Raji (cell line): ENCODE results near the gene IL16.

Source experiments
- POLR2A ChIP-seq: IDR thresholded peaks from 2 replicates; pipeline ENCODE4 v1.6.1; 2011; ENCODE audit warnings: low read depth, low read length, control low read depth; ENCODE audit not compliant: insufficient read depth

Gene IL16

GRCh38 chr15:81271761-81272644 lies 75.3 kb downstream of the IL16 start:
- no peak for TF ChIP-seq POLR2A

- no peak for TF ChIP-seq POLR2A
These were observed 76.5 kb downstream of the IL16 start for GRCh38 chr15:81273200-81273599.

- no peak for TF ChIP-seq POLR2A
These were observed 77.2 kb downstream of the IL16 start for GRCh38 chr15:81273855-81274254.

GRCh38 chr15:81274255-81274654 lies 77.6 kb downstream of the IL16 start:
- TF ChIP-seq POLR2A, result no peak

- no peak for TF ChIP-seq POLR2A
These were observed 78.4 kb downstream of the IL16 start for GRCh38 chr15:81274931-81275707.

- no peak for TF ChIP-seq POLR2A
These were observed 79.2 kb downstream of the IL16 start for GRCh38 chr15:81275711-81276392.

GRCh38 chr15:81276967-81277366 lies 80.3 kb downstream of the IL16 start:
- TF ChIP-seq POLR2A, result no peak

- no peak for TF ChIP-seq POLR2A
These were observed 81.2 kb downstream of the IL16 start for GRCh38 chr15:81277851-81278250.

GRCh38 chr15:81278306-81279029 lies 81.8 kb downstream of the IL16 start:
- TF ChIP-seq POLR2A, result no peak

GRCh38 chr15:81279621-81280485 lies 83.2 kb downstream of the IL16 start:
- TF ChIP-seq POLR2A, result no peak

- TF ChIP-seq POLR2A, result no peak
These were observed 84.2 kb downstream of the IL16 start for GRCh38 chr15:81280696-81281455.

GRCh38 chr15:81281456-81281735 lies 84.7 kb downstream of the IL16 start:
- no peak for TF ChIP-seq POLR2A

- TF ChIP-seq POLR2A, result no peak
These were observed 85.3 kb downstream of the IL16 start for GRCh38 chr15:81281766-81282605.

- no peak for TF ChIP-seq POLR2A
These were observed 85.9 kb downstream of the IL16 start for GRCh38 chr15:81282606-81282895.
